SH-SY5Y (cell line): ENCODE measurements around the gene LSM7.

Experiments
- GATA2 ChIP-seq: IDR thresholded peaks from 2 replicates; pipeline ENCODE4 v1.6.1; 2011; ENCODE audit warnings: mild to moderate bottlenecking, low read depth, low read length
- GATA3 ChIP-seq: IDR thresholded peaks from 2 replicates; pipeline ENCODE4 v1.6.1; 2011; ENCODE audit warnings: low read depth, mild to moderate bottlenecking, low read length, moderate library complexity

- TF ChIP-seq GATA2 (no peak), GATA3 (no peak)
Measured at GRCh38 chr19:2274185-2274711, 54.1 kb downstream of the LSM7 start.
